Measurements from ENCODE around the gene EMCN. TPM values are rescaled to one million over a fixed set of nuclear protein-coding genes. Genes with fewer than 3 reads are reported as not detected.

EMCN gene
- polyA plus RNA-seq, 2 of the 4 experiments (the other 2 are of a cell fraction): not detected

- WGBS (ENCODE audit: missing lambda C conversion rate): 64% methylated on average over 2 of the region's 2 CpGs
- peak in 1 of 2 experiments; percentile 51; a peak in 1 of 6 replicates for ATAC-seq
- ChIA-PET POLR2A (no interaction called here), CTCF (interaction anchor here (0.8 kb wide), 1 partner anchor 23 kb away, joined by 3 read pairs; no protein-coding TSS in a partner anchor)
- H3K9me3 ChIP-seq: no peaks in the 10 kb centered on the region
- TF ChIP-seq HEYL (CRISPR knock-in tag; IDR thresholded peaks at IDR 0.05) (no peak), HOXB13 (CRISPR knock-in tag; IDR thresholded peaks at IDR 0.05; ENCODE audit: low read depth) (no peak), SREBF2 (IDR thresholded peaks at IDR 0.05) (no peak), TFCP2L1 (CRISPR knock-in tag; IDR thresholded peaks at IDR 0.05) (no peak), FOXS1 (CRISPR knock-in tag; IDR thresholded peaks at IDR 0.05) (no peak), GATA3 (IDR thresholded peaks at IDR 0.05; ENCODE audit: borderline replicate concordance) (no peak), RNF2 (IDR thresholded peaks at IDR 0.05; ENCODE audit: borderline replicate concordance, low read depth) (no peak), EP300 (IDR thresholded peaks at IDR 0.05) (no peak), SMC3 (IDR thresholded peaks at IDR 0.05) (no peak), CHD2 (IDR thresholded peaks at IDR 0.05; ENCODE audit: low read length, partially characterized antibody) (no peak), RFX5 (IDR thresholded peaks at IDR 0.05) (no peak)
- no peak overlapping the region for H3K27ac ChIP-seq
- H3K4me1 ChIP-seq: 0 out of 3 replicates have a peak, but pooled peaks cover 4% of the 10 kb centered on the region
- no peak overlapping the region for H3K4me2 ChIP-seq
- FAIRE-seq: no peak
- peak in 1 of 2 experiments; percentile 49 for DNase-seq (ENCODE audit: low read depth in 1 of 2, low spot score in 1 of 2)
- H3K4me3 ChIP-seq: no peak overlapping the region
Measured at GRCh38 chr4:100428051-100428450, 89.8 kb downstream of the EMCN start.

- POLR2A ChIA-PET: no interaction called here
- no peak for DNase-seq (ENCODE audit: low read depth in 1 of 2, low spot score in 1 of 2)
Measured at GRCh38 chr4:100424376-100424775, 93.4 kb downstream of the EMCN start.

GRCh38 chr4:100422894-100423293 is 94.9 kb downstream of the EMCN start:
- ChIA-PET CTCF (interaction anchor here (0.6 kb wide), 1 partner anchor 1877 kb away, joined by 3 read pairs; no protein-coding TSS in a partner anchor), POLR2A (no interaction called here)
- Histone ChIP-seq H3K4me2 (no peak overlapping the region), H3K27ac (no peak overlapping the region), H3K9me3 (no peaks in the 10 kb centered on the region), H3K4me3 (no peak overlapping the region), H3K4me1 (0 out of 3 replicates have a peak, but pooled peaks cover 6% of the 10 kb centered on the region)
- FAIRE-seq (no peak), ATAC-seq (no peak), DNase-seq (ENCODE audit: low read depth in 1 of 2, low spot score in 1 of 2) (peak in 1 of 2 experiments; percentile 10)
- WGBS (ENCODE audit: missing lambda C conversion rate): 53% methylated on average over 1 of the region's 1 CpG
- TF ChIP-seq USF2 (IDR thresholded peaks at IDR 0.05) (no peak), RARB (CRISPR knock-in tag; IDR thresholded peaks at IDR 0.05) (no peak), HDAC2 (IDR thresholded peaks at IDR 0.05) (no peak), BHLHE40 (IDR thresholded peaks at IDR 0.05; ENCODE audit: low read depth, low read length) (no peak), HOXB13 (CRISPR knock-in tag; IDR thresholded peaks at IDR 0.05; ENCODE audit: low read depth) (no peak), MAFK (IDR thresholded peaks at IDR 0.05; ENCODE audit: partially characterized antibody) (no peak), MAZ (IDR thresholded peaks at IDR 0.05; ENCODE audit: borderline replicate concordance, low read depth, low read length) (no peak), KDM5A (IDR thresholded peaks at IDR 0.05) (no peak), PHF8 (IDR thresholded peaks at IDR 0.05; ENCODE audit: borderline replicate concordance, low read depth) (no peak), CBX8 (IDR thresholded peaks at IDR 0.05) (no peak), SREBF2 (IDR thresholded peaks at IDR 0.05) (no peak), GATA3 (IDR thresholded peaks at IDR 0.05; ENCODE audit: borderline replicate concordance) (no peak), CBX2 (IDR thresholded peaks at IDR 0.05; ENCODE audit: borderline replicate concordance, low read depth) (no peak), EP300 (IDR thresholded peaks at IDR 0.05) (no peak)

More at GRCh38 chr4:100424376-100424775, 93.4 kb downstream of the EMCN start:
- no peak overlapping the region for H3K4me3 ChIP-seq
- 65% methylated on average over 4 of the region's 4 CpGs for WGBS (ENCODE audit: missing lambda C conversion rate)
- CTCF ChIA-PET: interaction anchor here (0.6 kb wide), 1 partner anchor 326 kb away, joined by 3 read pairs; no protein-coding TSS in a partner anchor
- ATAC-seq (no peak), FAIRE-seq (no peak)
- H3K4me2 ChIP-seq: no peak overlapping the region
- 0 out of 3 replicates have a peak, but pooled peaks cover 7% of the 10 kb centered on the region for H3K4me1 ChIP-seq
- H3K9me3 ChIP-seq: no peaks in the 10 kb centered on the region
- H3K27ac ChIP-seq: no peak overlapping the region
- TF ChIP-seq FOSB (CRISPR knock-in tag; IDR thresholded peaks at IDR 0.05): no peak
- TF ChIP-seq FOXS1 (CRISPR knock-in tag; IDR thresholded peaks at IDR 0.05): no peak
- no peak for TF ChIP-seq CTCF (IDR thresholded peaks at IDR 0.05)
- TF ChIP-seq CBX8 (IDR thresholded peaks at IDR 0.05): no peak
- TF ChIP-seq HMGXB4 (CRISPR knock-in tag; IDR thresholded peaks at IDR 0.05; ENCODE audit: borderline replicate concordance): no peak
- no peak for TF ChIP-seq BHLHE40 (IDR thresholded peaks at IDR 0.05; ENCODE audit: low read depth, low read length)
- TF ChIP-seq NPAS2 (CRISPR knock-in tag; IDR thresholded peaks at IDR 0.05; ENCODE audit: borderline replicate concordance): no peak
- no peak for TF ChIP-seq SREBF2 (IDR thresholded peaks at IDR 0.05)

All from A549 (cell line).